MM.1S (cell line): ENCODE measurements around the gene C2orf78.
A peak's percentile ranks its signal among the peaks of the same experiment; 100 is the strongest.

ENCODE experiments used
- DNase-seq: peaks from one replicate; pipeline ENCODE4 v3.0.0-alpha.2; 2015
- H2AFZ ChIP-seq: fragments of 300-600 bp; sonication (generic); 2 replicates; pipeline ENCODE4 v1.6.0; 2016; ENCODE audit warnings: antibody characterized with exemption, low read length
- H3F3A ChIP-seq: fragments of 300-600 bp; sonication (generic); 2 replicates; pipeline ENCODE4 v1.6.1; 2016; ENCODE audit warnings: mild to moderate bottlenecking, antibody characterized with exemption, low read length, moderate library complexity, mixed read lengths; ENCODE audit not compliant: insufficient read depth
- H3K27ac ChIP-seq: fragments of 300-600 bp; sonication (generic); 2 replicates; pipeline ENCODE4 v1.5.1; 2016; ENCODE audit warnings: mild to moderate bottlenecking, low read length
- H3K27me3 ChIP-seq: fragments of 300-600 bp; sonication (generic); replicated peaks from 2 replicates; pipeline ENCODE4 v1.6.0; 2016; ENCODE audit warnings: low read length; ENCODE audit not compliant: insufficient read depth
- H3K36me3 ChIP-seq: fragments of 300-600 bp; sonication (generic); replicated peaks from 2 replicates; pipeline ENCODE4 v1.6.1; 2016; ENCODE audit warnings: mild to moderate bottlenecking, low read length, mixed read lengths; ENCODE audit not compliant: insufficient read depth
- H3K4me1 ChIP-seq: fragments of 300-600 bp; sonication (generic); 2 replicates; pipeline ENCODE4 v1.6.1; 2016; ENCODE audit warnings: low read length, mixed read lengths
- H3K4me2 ChIP-seq: fragments of 300-600 bp; sonication (generic); 2 replicates; pipeline ENCODE4 v1.6.0; 2016; ENCODE audit warnings: low read depth, low read length
- H3K4me3 ChIP-seq: fragments of 300-600 bp; sonication (generic); 2 replicates; pipeline ENCODE4 v1.5.1; 2016; ENCODE audit warnings: low read length, mixed read lengths
- H3K79me2 ChIP-seq: fragments of 300-600 bp; sonication (generic); 2 replicates; pipeline ENCODE4 v1.6.1; 2016; ENCODE audit warnings: mixed run types, low read length, mixed read lengths
- H3K9ac ChIP-seq: fragments of 300-600 bp; sonication (generic); 2 replicates; pipeline ENCODE4 v1.6.1; 2016; ENCODE audit warnings: low read length, mixed read lengths
- H3K9me2 ChIP-seq: fragments of 300-600 bp; sonication (generic); replicated peaks from 2 replicates; pipeline ENCODE4 v1.6.1; 2016; ENCODE audit warnings: mild to moderate bottlenecking, low read length, mixed read lengths; ENCODE audit not compliant: insufficient read depth
- H3K9me3 ChIP-seq: fragments of 300-600 bp; sonication (generic); replicated peaks from 2 replicates; pipeline ENCODE4 v1.6.1; 2016; ENCODE audit warnings: mild to moderate bottlenecking, low read length, mixed read lengths; ENCODE audit not compliant: insufficient read depth
- H4K20me1 ChIP-seq: fragments of 300-600 bp; sonication (generic); 2 replicates; pipeline ENCODE4 v1.6.1; 2016; ENCODE audit warnings: mild to moderate bottlenecking, low read length, moderate library complexity, mixed read lengths; ENCODE audit not compliant: insufficient read depth
- EZH2 ChIP-seq: fragments of 300-600 bp; sonication (generic); optimal IDR thresholded peaks from 2 replicates; pipeline ENCODE3; 2017; ENCODE audit warnings: low read depth, mild to moderate bottlenecking, antibody characterized with exemption, low read length, mixed read lengths
- EZH2phosphoT487 ChIP-seq: fragments of 300-600 bp; sonication (generic); IDR thresholded peaks from 2 replicates; pipeline ENCODE4 v1.6.1; 2018; ENCODE audit warnings: antibody characterized with exemption, low read length
- TF ChIP-seq, protein P1 (sequence below): fragments of 300-600 bp; sonication (generic); IDR thresholded peaks from 2 replicates; pipeline ENCODE4 v1.5.1; 2016; ENCODE audit warnings: antibody characterized with exemption, low read length, mixed read lengths

The C2orf78 gene

DNA sequence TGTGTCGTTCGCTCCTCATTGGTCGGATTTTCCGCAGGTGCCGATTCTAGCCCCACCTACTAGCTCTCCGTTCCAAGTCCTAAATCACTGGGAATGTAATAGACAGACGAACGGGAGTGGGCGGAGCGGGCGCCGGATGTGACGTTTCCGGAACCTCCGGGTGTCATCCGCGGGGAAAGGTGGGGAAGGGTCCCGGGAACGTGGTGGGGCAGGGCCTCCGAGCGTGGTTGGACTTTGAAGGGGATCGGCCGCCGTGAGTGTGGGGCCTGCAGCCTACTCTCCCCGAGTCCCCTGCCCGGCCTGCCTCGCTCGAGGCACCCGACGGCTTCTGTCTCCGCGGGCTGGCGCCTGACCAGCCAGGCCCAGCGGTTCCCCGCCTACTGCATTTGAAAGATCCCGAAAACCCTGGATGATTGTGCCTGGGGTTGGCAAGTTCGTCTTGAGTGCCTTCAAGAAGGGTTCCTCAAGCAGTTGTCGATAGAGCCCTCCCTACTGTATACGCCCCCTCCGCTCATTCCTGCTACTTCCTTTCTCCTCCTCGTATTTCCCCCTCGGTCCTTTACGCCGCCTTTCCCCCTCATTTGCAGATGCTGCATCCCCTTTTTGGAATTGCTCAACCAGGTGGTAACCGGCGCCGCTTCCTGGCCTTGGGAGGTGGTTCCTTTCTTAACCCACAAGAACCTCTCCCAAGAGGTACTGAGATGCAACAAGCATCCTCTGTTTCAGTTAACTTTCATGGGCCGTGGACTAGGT lies 45.0 kb downstream of the C2orf78 start, which contains the start of gene STAMBP:
TSS of gene STAMBP (plus strand) at position 144 of the 753 bp plus-strand sequence. CDS start 1,896 bp downstream, outside the sequence.
- H3K4me2 ChIP-seq, result peak within 1 kb of the TSS; percentile 86
- H3K9me2 ChIP-seq, result no peaks in the 10 kb centered on the region
- DNase-seq, result peak; percentile 96
- peak within 1 kb of the TSS; percentile 81 for H3K9ac ChIP-seq
- peaks cover 15% of the 10 kb centered on the region for H3K4me1 ChIP-seq
- peaks cover 19% of the 10 kb centered on the region for H3K36me3 ChIP-seq
- peak within 1 kb of the TSS; percentile 86 for H3K4me3 ChIP-seq
- TF ChIP-seq, protein P1, sequence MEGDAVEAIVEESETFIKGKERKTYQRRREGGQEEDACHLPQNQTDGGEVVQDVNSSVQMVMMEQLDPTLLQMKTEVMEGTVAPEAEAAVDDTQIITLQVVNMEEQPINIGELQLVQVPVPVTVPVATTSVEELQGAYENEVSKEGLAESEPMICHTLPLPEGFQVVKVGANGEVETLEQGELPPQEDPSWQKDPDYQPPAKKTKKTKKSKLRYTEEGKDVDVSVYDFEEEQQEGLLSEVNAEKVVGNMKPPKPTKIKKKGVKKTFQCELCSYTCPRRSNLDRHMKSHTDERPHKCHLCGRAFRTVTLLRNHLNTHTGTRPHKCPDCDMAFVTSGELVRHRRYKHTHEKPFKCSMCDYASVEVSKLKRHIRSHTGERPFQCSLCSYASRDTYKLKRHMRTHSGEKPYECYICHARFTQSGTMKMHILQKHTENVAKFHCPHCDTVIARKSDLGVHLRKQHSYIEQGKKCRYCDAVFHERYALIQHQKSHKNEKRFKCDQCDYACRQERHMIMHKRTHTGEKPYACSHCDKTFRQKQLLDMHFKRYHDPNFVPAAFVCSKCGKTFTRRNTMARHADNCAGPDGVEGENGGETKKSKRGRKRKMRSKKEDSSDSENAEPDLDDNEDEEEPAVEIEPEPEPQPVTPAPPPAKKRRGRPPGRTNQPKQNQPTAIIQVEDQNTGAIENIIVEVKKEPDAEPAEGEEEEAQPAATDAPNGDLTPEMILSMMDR, result no peak
- no peak for TF ChIP-seq EZH2
- no peak for TF ChIP-seq EZH2phosphoT487
- H2AFZ ChIP-seq, result peak within 1 kb of the TSS; percentile 92
- no peaks in the 10 kb centered on the region for H3K27me3 ChIP-seq
- H4K20me1 ChIP-seq, result no peaks in the 10 kb centered on the region
- H3F3A ChIP-seq, result 0 out of 2 replicates have a peak, but pooled peaks cover 5% of the 10 kb centered on the region
- H3K79me2 ChIP-seq, result peaks cover 36% of the 10 kb centered on the region
- peak within 1 kb of the TSS; percentile 46 for H3K27ac ChIP-seq
- no peaks in the 10 kb centered on the region for H3K9me3 ChIP-seq

DNA sequence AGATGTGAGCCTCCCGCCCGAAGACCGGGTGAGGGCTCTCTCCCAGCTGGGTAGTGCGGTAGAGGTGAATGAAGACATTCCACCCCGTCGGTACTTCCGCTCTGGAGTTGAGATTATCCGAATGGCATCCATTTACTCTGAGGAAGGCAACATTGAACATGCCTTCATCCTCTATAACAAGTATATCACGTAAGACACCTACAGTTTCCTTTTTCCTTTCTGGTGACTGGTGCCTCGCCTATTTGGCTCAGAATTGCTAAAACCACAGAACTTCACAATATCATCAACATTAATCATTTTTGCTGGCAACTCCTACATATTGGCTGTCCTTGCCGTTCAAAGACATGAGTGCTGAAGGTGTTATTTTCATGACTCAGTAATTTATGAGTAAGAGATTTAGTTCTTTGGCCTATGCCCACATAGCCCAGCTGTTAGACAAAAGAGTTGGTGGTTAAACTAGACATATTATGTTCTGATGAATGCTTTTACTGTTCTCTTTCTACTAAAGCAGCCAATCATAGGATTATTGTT lies 47.0 kb downstream of the C2orf78 start:
- TF ChIP-seq EZH2phosphoT487 (no peak), EZH2 (no peak)
- TF ChIP-seq, protein P1, result no peak
- peaks cover 19% of the 10 kb centered on the region for H3K36me3 ChIP-seq
- H3K27me3 ChIP-seq, result no peaks in the 10 kb centered on the region
- peaks cover 36% of the 10 kb centered on the region for H3K79me2 ChIP-seq
- H3K9me3 ChIP-seq, result no peaks in the 10 kb centered on the region
- peaks cover 15% of the 10 kb centered on the region for H3K4me1 ChIP-seq
- H2AFZ ChIP-seq, result no peak overlapping the region
- no peak overlapping the region for H3K9ac ChIP-seq
- DNase-seq, result no peak
- H4K20me1 ChIP-seq, result no peaks in the 10 kb centered on the region
- H3K9me2 ChIP-seq, result no peaks in the 10 kb centered on the region
- no peak overlapping the region for H3K27ac ChIP-seq
- H3K4me3 ChIP-seq, result no peak overlapping the region
- 0 out of 2 replicates have a peak, but pooled peaks cover 5% of the 10 kb centered on the region for H3F3A ChIP-seq
- no peak overlapping the region for H3K4me2 ChIP-seq

DNA sequence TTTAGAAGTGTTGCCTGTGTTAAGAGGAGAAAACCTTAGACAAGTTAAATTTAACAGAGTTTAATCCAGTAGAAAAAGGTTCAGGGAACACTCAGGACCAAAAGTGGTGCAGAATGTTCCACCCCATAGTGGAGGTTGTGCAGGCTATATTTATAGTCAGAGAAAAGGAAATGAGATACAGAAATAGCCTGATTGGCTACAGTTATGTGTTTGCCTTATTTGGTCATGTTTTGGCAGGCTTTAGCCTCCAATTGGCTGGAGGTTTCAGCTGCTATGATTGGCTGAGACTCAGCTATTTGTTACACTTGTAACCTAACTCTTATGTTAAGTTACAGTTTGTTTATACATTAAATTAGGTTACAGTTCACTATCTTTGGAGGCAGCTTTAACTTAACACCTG lies 48.9 kb downstream of the C2orf78 start:
- Histone ChIP-seq H3K4me2 (peak overlapping the region; percentile 18; the same call in 1 of the 2 replicates), H3K9me3 (no peaks in the 10 kb centered on the region), H3F3A (0 out of 2 replicates have a peak, but pooled peaks cover 5% of the 10 kb centered on the region), H3K79me2 (peaks cover 36% of the 10 kb centered on the region), H4K20me1 (no peaks in the 10 kb centered on the region), H3K27me3 (no peaks in the 10 kb centered on the region), H2AFZ (no peak overlapping the region), H3K27ac (no peak overlapping the region; the same call in 1 of the 2 replicates), H3K4me1 (peaks cover 15% of the 10 kb centered on the region), H3K9me2 (no peaks in the 10 kb centered on the region), H3K4me3 (no peak overlapping the region), H3K36me3 (peaks cover 19% of the 10 kb centered on the region), H3K9ac (no peak overlapping the region)
- peak; percentile 43 for DNase-seq
- TF ChIP-seq EZH2phosphoT487, result no peak
- TF ChIP-seq EZH2, result no peak
- TF ChIP-seq, protein P1, result no peak
